ENCODE results near the gene NMUR2.

NMUR2 gene

GRCh38 chr5:152367554-152367953 is 37.5 kb downstream of the NMUR2 start:
- no peak for DNase-seq

- no peak for DNase-seq
These were observed 38.4 kb downstream of the NMUR2 start for GRCh38 chr5:152366716-152367115.

GRCh38 chr5:152364899-152365298 is 40.2 kb downstream of the NMUR2 start:
- DNase-seq: no peak

DNA sequence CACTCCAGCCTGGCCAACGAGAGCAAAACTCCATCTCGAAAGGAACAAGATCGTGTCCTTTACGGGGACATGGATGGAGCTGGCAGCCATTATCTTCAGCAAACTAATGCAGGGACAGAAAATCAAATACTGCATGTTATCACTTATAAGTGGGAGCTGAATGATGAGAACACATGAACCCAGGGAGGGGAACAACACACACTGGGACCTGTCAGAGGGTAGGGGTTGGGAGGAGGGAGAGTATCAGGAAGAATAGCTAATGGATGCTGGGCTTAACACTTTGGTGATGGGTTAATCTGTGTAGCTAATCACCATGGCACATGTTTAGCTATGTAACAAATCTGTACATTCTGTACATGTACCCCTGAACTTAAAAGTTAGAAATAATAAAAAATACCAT is 40.9 kb downstream of the NMUR2 start:
- no peak for DNase-seq

GRCh38 chr5:152358861-152359568 is 46.1 kb downstream of the NMUR2 start:
- DNase-seq: no peak

DNA sequence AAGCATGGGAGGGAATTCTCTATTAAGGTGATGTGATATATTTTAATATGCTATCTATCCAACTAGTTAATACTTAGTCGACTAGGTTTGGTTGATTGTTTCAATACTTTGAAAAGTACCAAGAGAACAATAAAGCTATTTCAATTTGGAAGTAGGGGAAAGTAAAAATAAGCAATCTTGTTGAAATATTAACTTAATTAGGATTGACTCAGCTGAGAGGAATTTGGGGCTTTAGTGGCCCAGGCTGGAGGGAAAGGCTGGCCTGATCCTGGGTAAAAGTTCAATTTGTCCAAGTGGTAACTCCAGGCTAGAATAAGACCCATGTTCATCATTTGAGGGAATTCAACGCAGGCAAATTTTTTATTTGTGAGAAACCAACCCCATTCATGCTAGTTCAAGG is 48.6 kb downstream of the NMUR2 start:
- no peak for DNase-seq

GRCh38 chr5:152355061-152355460 is 50.0 kb downstream of the NMUR2 start:
- no peak for DNase-seq

DNA sequence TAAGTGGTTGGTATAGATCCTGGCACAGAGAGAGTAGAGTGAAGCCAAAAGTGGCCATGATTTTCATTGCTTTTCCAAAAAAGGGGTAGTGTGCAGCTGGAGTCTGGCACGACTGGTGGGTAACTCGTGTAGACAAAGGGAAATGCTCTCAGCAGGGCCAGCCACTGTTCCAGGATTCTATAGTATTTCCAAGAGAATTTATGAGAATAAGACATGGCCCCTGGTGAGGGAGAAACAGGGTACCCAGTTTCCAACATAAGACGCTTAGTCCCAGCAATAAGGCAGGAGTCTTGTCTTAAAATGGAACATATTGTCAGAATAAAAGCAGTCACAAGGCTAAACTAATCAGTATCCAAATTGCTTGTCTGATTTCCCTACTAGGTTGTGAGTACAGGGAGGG is 52.1 kb downstream of the NMUR2 start:
- DNase-seq: no peak

- peak; percentile 1 for DNase-seq
These were observed 55.2 kb downstream of the NMUR2 start for GRCh38 chr5:152349683-152350526.

Measured in activated CD4-positive, alpha-beta T cell treated with anti-CD3 and anti-CD28 coated beads, Interleukin-2, amount 50 U/mL, for 4 hours (primary cell).